Measurements from ENCODE around the gene RASAL1.

Gene RASAL1

GRCh38 chr12:113070117-113070906, 65.2 kb downstream of the RASAL1 start:
- DNase-seq = peak; percentile 69

- DNase-seq = no peak
These were observed 65.8 kb downstream of the RASAL1 start for GRCh38 chr12:113069751-113070116.

GRCh38 chr12:113069149-113069548, 66.4 kb downstream of the RASAL1 start:
- DNase-seq = no peak

GRCh38 chr12:113067987-113068935, 67.3 kb downstream of the RASAL1 start:
- no peak for DNase-seq

- no peak for DNase-seq
These were observed 68.7 kb downstream of the RASAL1 start for GRCh38 chr12:113066813-113067400.

GRCh38 chr12:113065126-113066007, 70.2 kb downstream of the RASAL1 start:
- no peak for DNase-seq

GRCh38 chr12:113064395-113065125, 71.0 kb downstream of the RASAL1 start:
- DNase-seq = no peak

GRCh38 chr12:113063396-113064350, 71.9 kb downstream of the RASAL1 start:
- no peak for DNase-seq

- DNase-seq = no peak
These were observed 72.8 kb downstream of the RASAL1 start for GRCh38 chr12:113062502-113063395.

- no peak for DNase-seq
These were observed 74.4 kb downstream of the RASAL1 start for GRCh38 chr12:113061061-113061694.

- DNase-seq = no peak
These were observed 75.1 kb downstream of the RASAL1 start for GRCh38 chr12:113060336-113060960.

- DNase-seq = no peak
These were observed 76.4 kb downstream of the RASAL1 start for GRCh38 chr12:113059071-113059595.

GRCh38 chr12:113058553-113058952, 77.0 kb downstream of the RASAL1 start:
- no peak for DNase-seq

GRCh38 chr12:113057565-113058485, 77.7 kb downstream of the RASAL1 start:
- no peak for DNase-seq

GRCh38 chr12:113056631-113057488, 78.7 kb downstream of the RASAL1 start, which contains the start of gene DTX1:
Gene DTX1, plus strand, starts transcription at chr12:113056730. Its CDS starts 1,463 bp downstream, at chr12:113058193.
- peak; percentile 27 for DNase-seq

GRCh38 chr12:113056381-113056630, 79.3 kb downstream of the RASAL1 start:
- no peak for DNase-seq
